NT2/D1 (cell line): ENCODE measurements around the gene RBMS1.

ENCODE experiments used
- DNase-seq: peaks from one replicate; pipeline ENCODE4 v3.0.0-alpha.2; 2011; ENCODE audit warnings: low read depth, low spot score
- H3K27me3 ChIP-seq: 2 replicates; pipeline ENCODE4 v1.6.0; 2011; ENCODE audit warnings: mild to moderate bottlenecking; ENCODE audit not compliant: insufficient read length, insufficient read depth
- H3K36me3 ChIP-seq: 2 replicates; pipeline ENCODE4 v1.6.1; 2011; ENCODE audit warnings: mild to moderate bottlenecking, low read length, mixed read lengths; ENCODE audit not compliant: insufficient read depth, insufficient read length
- H3K4me1 ChIP-seq: 2 replicates; pipeline ENCODE4 v1.5.1; 2011; ENCODE audit not compliant: insufficient read depth, insufficient read length
- H3K4me3 ChIP-seq: 2 replicates; pipeline ENCODE4 v1.5.1; 2011; ENCODE audit warnings: low read depth; ENCODE audit not compliant: insufficient read length
- H3K9ac ChIP-seq: 2 replicates; pipeline ENCODE4 v1.6.0; 2011; ENCODE audit warnings: low read depth; ENCODE audit not compliant: insufficient read length
- H3K9me3 ChIP-seq: 2 replicates; pipeline ENCODE4 v1.5.1; 2011; ENCODE audit warnings: mild to moderate bottlenecking, low read length; ENCODE audit not compliant: insufficient read depth
- SUZ12 ChIP-seq: IDR thresholded peaks from 2 replicates; pipeline ENCODE4 v1.6.1; 2011; ENCODE audit not compliant: insufficient read length, insufficient read depth; ENCODE audit errors: extremely low read depth
- YY1 ChIP-seq: IDR thresholded peaks from 2 replicates; pipeline ENCODE4 v1.6.1; 2011; ENCODE audit not compliant: insufficient read length, insufficient read depth
- ZNF274 ChIP-seq: IDR thresholded peaks from 2 replicates; pipeline ENCODE4 v1.6.1; 2011; ENCODE audit warnings: mild to moderate bottlenecking, low read depth, low read length

Gene RBMS1

GRCh38 chr2:160335441-160335840 lies 158.2 kb downstream of the RBMS1 start:
- no peak for TF ChIP-seq YY1
- TF ChIP-seq ZNF274, result no peak
- TF ChIP-seq SUZ12, result no peak
- Histone ChIP-seq H3K4me1 (no peaks in the 10 kb centered on the region), H3K36me3 (peaks cover 4% of the 10 kb centered on the region), H3K9me3 (no peaks in the 10 kb centered on the region), H3K27me3 (no peaks in the 10 kb centered on the region), H3K4me3 (no peak overlapping the region), H3K9ac (no peak overlapping the region)
- DNase-seq, result no peak

GRCh38 chr2:160334028-160334741 lies 159.4 kb downstream of the RBMS1 start:
- no peak for DNase-seq
- no peaks in the 10 kb centered on the region for H3K4me1 ChIP-seq
- TF ChIP-seq ZNF274, result no peak
- no peak for TF ChIP-seq YY1
- no peak for TF ChIP-seq SUZ12
- H3K27me3 ChIP-seq, result no peaks in the 10 kb centered on the region
- peaks cover 9% of the 10 kb centered on the region for H3K36me3 ChIP-seq
- H3K4me3 ChIP-seq, result no peak overlapping the region
- no peaks in the 10 kb centered on the region for H3K9me3 ChIP-seq
- no peak overlapping the region for H3K9ac ChIP-seq

DNA sequence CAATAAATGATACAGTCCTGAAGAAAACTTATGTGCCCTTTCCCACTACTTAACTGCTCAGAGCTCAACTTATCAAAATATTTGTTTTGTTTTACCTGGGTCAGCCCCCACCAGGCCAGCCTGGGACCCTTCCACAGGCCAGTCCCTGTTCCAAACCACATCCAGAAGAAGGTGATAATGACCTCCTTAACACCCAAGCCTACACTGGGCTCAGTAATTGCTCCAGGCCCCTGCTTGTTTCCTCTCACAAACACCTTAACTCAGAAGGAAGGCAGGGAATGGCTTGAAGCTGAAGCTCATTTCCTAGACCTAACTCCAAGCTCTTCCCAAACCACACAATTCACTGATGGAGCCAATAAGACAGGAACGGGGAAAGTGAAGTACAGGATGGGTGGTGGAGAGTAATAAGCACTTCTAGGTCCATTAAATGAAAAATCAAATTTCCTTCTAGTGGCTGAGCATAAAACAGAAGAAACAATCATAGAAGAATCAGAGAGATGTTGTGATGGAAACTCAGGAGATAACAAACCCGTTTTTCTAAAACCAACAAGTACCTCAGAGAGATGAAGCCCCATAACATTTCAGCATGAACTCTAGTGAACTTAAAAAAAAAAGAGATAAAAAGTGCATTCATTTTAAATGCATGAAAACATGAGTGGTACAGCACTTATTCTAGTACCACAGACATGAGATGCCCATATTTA lies 160.1 kb downstream of the RBMS1 start:
- Histone ChIP-seq H3K9me3 (no peaks in the 10 kb centered on the region), H3K4me3 (no peak overlapping the region), H3K4me1 (no peaks in the 10 kb centered on the region), H3K27me3 (no peaks in the 10 kb centered on the region), H3K9ac (no peak overlapping the region), H3K36me3 (peaks cover 9% of the 10 kb centered on the region)
- no peak for DNase-seq
- TF ChIP-seq YY1 (no peak), ZNF274 (no peak), SUZ12 (no peak)

- H3K9ac ChIP-seq, result no peak overlapping the region
- H3K4me1 ChIP-seq, result no peaks in the 10 kb centered on the region
- H3K36me3 ChIP-seq, result peaks cover 9% of the 10 kb centered on the region
- H3K27me3 ChIP-seq, result no peaks in the 10 kb centered on the region
- TF ChIP-seq SUZ12, result no peak
- TF ChIP-seq ZNF274, result no peak
- no peak for TF ChIP-seq YY1
- H3K9me3 ChIP-seq, result no peaks in the 10 kb centered on the region
- no peak for DNase-seq
- H3K4me3 ChIP-seq, result no peak overlapping the region
Measured at GRCh38 chr2:160332318-160332717, 161.3 kb downstream of the RBMS1 start.

- no peak overlapping the region for H3K4me3 ChIP-seq
- TF ChIP-seq YY1 (no peak), SUZ12 (no peak), ZNF274 (no peak)
- DNase-seq, result no peak
- H3K9me3 ChIP-seq, result no peaks in the 10 kb centered on the region
- no peaks in the 10 kb centered on the region for H3K4me1 ChIP-seq
- no peak overlapping the region for H3K9ac ChIP-seq
- H3K27me3 ChIP-seq, result no peaks in the 10 kb centered on the region
- H3K36me3 ChIP-seq, result peaks cover 9% of the 10 kb centered on the region
Measured at GRCh38 chr2:160331258-160332025, 162.2 kb downstream of the RBMS1 start.

GRCh38 chr2:160328811-160329527 lies 164.6 kb downstream of the RBMS1 start:
- TF ChIP-seq SUZ12 (no peak), ZNF274 (no peak), YY1 (no peak)
- Histone ChIP-seq H3K4me1 (no peaks in the 10 kb centered on the region), H3K4me3 (no peak overlapping the region), H3K9me3 (no peaks in the 10 kb centered on the region), H3K36me3 (peaks cover 9% of the 10 kb centered on the region), H3K9ac (no peak overlapping the region), H3K27me3 (no peaks in the 10 kb centered on the region)
- no peak for DNase-seq
